Measurements from ENCODE around the gene NAPA.

Gene NAPA

DNA sequence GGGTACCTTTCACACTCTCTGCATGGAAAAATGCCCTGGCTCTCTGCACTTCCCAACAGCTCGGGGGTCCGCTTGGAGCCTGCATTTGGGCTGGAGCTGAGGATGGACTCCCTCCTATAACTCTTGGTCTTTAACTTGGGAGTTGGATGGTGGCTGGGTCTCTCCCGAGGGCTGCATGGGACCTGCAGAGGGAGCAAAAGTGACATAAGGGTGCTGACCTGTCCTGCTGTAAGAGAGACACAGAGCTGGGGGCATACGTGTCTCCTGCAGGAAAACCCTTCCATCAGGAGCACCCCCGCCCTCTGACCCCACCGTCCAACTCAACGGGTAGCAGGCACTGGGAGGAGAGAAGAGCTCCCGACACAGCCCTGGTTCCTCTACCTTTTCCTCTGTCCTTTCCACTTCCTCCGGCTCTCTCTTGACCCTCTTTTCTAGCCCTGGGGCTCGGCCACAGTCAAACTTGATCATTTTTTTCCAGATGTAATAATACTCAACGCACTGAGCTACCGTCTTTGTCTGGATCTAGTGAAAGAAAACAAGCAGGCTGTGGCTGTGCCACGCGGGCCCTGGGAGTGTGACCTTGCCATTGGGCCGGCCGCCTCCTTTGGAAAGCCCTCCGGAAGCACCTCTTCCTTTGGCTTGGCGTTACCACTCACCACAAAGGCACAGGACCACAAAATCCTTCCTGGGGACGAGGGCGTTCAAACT lies 6.8 kb upstream of the NAPA start:
- no peak for DNase-seq

DNA sequence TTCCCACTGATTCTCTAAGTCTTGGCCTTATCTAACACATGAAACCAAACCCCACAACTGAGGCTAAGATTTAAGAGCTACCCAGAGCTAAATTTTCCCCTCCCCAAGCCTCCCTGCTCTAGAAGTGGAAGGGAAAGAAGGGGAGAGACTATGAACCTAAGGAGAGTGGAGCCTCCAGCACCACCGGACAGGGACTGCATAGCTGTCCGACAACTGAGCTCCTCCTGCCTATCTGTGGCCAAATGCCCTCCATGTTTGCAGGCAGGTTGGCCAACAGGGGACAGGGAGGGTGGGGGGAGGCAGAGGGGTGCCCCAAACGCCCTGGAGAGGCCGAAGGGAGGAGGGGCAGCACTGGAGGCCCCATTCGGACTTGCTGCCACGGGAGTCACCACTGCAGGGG lies 6.0 kb upstream of the NAPA start:
- DNase-seq = no peak

DNA sequence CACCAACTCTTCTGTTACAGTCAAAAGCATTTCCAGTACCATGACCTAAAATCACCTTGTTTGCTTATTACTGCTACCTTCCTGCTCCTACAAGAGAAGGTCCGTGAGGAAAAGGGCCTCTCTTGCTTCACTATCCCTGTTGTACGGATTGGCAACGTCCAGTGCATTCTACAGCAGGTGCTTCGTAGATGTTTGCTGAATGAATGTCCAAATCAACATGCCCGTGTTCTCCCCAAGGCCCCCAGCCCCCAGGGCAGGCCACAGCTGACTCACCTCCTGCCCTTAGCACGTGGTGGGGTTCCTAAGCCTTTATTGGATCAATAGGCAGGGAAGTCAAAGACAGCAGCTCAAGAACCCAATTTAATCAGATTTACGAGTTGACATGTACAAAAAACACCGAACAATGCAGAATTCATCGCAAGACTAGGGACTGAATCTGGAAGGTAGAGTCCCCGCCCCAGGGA lies 5.5 kb upstream of the NAPA start:
- DNase-seq = no peak

DNA sequence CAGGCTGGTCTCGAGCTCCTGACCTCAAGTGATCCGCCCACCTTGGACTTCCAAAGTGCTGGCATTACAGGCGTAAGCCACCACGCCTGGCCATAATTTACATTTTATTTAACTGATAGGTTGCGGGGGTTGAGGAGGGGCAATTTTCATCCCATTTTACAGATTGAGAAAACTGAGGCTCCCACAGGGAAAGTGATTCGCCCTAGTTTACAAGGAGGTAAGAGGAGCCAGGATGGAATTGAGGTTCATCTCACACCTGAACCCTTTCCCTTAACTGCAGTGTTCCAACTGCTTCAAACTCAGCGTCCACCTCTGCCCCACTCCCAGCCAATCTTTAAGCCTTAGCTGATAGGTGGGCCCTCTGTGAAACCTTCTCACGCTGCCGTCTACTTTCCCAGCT lies 4.0 kb upstream of the NAPA start:
- no peak for DNase-seq

DNA sequence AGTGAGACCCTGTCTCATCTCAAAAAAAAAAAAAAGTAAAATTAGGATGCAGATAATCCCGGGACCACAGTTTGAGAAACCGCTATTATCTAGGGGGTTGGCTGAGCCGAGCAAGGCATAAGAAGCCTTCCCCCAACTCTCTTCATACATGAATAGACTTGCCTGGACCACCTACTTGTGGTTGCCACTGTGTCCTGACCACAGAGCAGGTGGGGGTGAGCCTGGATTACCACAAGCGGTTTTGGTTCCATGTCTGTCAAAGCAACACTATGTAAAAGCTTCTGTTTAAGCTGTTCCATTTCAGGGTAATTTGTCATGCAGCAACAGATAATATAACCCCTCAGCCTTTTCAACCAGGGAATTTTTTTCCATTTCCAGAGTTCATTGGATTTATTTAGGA lies 3.3 kb upstream of the NAPA start:
- DNase-seq = no peak

DNA sequence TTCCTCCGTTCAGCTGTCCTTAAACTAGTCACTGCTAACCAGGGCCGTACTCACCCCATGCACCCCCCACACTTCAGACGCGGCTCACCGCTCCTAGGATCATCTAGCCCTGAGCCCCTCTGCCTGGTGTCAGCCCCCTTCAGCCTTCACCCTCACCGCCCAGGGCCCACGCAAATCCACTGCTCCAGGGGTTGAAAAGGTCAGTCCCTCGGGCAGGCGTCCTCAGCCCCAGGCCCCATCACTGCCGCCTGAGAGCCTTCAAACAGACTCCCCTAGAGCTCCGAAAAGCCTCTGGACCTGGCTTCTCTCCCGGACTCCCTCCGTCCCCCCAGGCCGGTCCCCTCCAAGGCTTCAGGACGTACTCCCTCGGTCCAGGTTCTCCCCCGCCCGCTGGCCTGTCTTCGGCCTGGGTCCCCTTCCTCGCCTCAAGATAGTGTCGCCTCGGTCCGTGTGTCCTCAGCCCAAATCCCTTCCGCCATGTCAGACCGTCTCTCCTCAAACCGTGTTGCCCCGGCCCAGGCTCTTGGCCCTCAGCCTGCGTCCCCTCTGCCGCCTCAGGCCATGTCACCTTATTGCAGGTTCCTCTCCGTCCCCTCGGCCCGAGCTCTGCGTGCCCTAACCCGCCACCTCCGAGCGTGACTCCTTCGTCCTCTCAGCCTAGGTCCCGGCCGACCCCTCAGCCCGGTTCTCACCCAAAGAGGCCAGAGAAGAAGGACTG lies 553 bp downstream of the NAPA start:
- no peak for DNase-seq

DNA sequence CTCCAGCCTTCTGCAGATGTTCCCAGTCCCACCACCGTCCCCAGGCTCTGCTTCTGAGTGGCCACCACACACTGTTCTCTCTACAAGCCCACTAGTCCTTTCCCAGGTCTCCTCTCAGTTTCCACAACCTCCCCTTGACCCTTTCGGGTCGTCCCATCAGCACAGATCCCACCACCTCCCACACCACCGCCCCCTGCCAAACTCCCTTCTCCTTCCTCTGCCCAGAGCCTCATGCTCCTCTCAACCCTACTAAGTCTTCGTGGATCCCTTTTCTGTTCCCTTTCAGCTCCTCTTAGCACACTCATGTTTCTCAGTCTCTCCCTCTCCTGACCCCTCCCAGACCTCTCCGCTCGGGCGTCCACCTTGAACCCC lies 1.9 kb downstream of the NAPA start:
- DNase-seq = no peak

DNA sequence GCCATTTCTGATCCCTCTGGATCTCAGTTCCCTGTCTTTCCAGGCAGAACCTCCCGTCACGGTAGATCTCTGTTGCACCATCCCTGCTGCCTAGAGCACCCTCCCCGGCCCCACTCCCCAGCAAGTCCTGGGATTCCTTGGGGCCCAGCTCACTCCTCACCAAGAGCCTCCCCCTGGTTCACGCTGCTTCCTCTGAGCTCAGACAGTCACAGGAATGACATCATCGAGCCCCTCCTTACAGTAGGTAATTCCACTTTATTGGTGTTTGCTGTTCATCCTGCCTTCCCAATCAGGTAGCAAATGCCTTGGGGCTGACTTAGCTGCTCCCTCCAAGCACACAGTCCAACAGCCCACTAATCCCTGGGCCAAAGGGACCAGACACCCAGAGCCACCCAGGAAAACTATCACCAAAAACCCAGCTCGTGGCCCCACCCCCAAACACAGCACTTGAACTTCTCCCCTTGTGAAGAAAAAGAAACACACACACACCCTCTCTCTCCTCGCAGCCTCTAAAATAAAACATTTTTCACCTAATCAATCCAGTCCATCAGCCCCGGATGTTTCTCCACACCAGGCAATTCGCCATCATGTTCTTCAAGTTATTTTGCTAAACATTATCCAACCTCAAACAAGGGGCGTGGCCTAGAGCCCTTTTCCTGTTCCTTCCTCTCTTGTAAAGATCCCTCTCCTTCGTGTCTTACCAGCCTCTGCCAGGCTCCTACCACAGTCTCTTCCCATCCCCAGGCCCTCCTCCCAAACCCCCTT lies 2.5 kb downstream of the NAPA start:
- no peak for DNase-seq

DNA sequence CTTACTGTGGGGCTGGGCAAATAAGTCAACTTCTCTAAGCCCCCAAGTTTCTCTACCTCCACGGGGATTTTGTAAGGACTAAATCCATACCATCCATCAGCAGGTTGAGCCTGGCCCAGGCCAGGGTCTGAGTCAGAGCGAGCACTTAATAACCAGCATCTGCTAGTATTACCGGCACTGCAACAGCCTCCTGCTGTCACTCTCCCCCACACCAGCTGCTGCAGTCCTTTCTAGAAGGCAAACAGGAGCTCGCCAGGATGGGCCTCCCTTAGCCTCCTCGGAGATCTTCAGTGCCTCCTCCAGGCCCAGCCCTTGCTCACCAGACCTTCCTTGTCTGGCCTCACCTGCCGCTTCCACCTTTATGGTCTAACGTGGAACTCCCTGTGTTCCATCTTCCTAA lies 3.2 kb downstream of the NAPA start:
- DNase-seq = no peak

DNA sequence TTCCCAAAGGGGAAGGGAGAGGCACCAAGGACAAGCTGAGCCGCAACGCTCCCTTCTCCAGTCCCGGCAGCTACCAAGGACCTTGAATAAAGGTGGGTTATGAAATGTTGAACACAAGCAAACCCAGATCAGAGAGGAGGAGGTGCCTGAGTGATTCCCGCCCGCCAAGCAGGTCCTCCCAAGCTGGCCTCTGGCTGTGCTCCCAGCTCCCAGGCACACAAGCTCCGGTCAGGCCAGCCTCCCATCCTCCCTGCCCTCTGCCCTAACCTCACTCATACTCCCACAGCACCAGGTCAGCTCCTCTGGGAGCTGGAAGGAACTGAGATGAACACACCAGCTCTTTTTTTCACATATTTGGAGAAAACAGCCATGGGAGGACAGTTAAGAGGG lies 3.7 kb downstream of the NAPA start:
- DNase-seq = no peak

DNA sequence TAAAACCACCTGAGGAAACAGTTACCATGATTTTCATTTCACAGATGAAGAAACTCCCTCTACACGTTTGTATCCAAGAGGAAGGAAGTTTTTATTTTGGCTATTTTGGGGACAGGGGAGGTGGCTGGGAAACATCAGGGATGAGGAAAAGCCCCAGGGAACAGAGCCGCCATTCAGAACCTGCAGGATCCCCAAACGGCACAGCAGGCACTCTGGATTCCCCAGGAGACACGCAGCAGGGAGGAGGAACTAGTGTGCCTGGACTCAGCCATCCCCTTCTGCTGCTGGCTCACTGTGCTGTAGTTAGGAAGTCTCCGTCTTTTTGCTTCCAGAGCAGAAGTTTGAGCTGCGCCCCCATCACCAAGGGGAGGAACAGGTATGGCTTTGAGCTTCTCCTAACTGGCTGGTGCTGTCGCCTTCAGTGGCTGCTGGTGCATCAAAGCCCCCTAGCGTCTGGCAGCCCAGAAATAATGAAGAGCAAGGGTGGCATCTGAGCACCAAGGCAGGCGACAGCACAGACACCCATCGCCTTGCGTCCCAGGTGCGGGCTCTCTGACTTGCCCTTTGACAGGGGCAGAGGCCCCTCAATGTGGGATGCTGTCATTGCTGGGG lies 4.2 kb downstream of the NAPA start:
- no peak for DNase-seq

DNA sequence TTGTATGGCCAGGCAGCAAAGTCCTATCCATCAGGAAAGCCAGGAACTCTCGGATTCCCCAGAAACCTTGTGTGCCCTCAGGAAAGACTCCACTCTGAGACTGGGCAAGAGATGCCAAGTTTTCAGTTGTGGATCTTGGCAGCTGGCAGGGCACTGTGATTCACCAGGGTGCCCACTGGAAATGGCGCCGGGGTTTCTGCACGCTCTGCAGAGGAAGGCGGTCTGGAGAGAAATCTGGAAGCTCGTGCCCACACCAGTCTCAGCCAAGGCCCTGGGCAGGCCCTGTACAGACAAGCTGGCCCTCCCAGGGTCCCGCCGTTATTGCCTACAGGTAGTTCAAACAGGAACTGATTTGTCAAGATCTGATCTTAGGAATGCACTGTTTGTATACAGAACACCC lies 4.9 kb downstream of the NAPA start:
- no peak for DNase-seq

DNA sequence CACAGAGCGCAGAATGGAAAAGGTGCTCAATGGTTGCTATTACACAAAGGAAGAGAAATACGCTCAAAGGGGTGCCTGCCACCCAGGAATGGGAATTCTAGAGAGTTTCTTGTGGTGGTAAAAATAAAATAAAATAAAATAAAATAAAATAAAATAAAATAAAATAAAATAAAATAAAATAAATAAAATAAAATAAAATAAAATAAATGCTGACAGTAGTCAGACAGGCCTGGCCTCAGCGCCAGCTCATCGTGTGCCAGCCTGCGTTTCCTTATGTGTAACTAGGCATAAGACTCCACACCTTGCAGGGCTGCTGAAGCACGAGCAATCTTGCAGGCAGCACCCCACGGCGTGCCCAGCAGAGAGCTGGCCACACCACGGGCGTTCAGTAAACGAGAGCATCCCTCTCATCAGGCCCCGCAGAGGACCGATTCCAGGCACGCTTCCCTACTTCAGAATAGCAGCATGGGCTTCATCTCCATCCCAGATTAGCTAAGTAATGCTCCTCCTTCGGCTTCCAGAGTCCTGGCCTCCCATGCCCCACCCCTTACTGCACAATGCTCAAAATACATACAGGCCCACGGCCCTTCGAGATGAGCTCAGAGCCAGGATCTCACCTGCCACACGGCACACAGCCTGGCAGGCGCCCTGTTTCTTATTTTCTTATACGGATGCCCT lies 5.6 kb downstream of the NAPA start:
- no peak for DNase-seq

DNA sequence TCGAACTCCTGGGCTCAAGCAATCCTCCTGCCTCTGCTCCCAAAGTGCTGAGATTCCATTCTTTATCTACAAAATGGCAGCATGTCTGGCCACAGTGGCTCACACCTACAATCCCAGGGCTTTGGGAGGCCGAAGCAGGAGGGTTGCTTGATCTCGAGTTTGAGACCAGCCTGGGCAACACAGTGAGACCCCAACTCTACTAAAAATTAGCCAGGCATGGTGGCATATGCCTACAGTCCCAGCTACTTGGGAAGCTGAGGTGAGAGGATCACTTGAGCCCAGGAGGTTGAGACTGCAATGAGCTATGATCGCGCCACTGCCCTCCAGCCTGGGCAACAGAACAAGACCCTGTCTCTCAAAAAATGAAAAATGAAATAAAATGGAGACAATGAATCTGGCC lies 6.1 kb downstream of the NAPA start:
- DNase-seq = no peak

DNA sequence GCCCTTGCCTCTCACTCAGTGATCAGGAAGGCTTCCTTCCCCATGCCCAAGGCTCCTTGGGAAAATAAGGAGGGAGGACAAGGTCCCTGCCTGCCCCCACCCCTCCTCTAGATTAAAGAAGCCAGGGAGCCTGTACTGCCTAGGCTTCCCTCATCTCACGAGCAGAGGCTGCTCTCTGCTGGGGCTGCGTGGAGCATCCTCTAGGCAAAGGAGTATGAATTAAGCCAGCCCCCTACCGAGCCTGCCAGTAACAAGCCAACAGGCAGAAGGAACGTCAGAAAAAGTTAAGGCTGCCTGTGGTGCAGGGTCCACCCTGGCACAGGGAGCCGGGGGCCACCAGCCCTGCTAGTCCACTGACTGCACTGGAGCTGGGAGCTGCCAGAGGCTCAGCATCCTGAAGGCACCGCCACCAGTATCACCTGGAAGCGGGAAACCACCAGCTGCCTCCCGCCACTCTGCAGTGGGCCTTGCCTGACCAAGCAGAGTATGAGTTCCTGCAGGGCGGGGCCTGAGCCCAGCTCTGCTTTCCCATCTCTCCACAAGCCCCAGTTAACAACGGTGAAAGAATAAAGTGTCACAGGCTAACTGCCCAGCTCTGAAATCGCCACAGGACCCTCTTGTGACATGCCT lies 6.8 kb downstream of the NAPA start:
- no peak for DNase-seq

DNA sequence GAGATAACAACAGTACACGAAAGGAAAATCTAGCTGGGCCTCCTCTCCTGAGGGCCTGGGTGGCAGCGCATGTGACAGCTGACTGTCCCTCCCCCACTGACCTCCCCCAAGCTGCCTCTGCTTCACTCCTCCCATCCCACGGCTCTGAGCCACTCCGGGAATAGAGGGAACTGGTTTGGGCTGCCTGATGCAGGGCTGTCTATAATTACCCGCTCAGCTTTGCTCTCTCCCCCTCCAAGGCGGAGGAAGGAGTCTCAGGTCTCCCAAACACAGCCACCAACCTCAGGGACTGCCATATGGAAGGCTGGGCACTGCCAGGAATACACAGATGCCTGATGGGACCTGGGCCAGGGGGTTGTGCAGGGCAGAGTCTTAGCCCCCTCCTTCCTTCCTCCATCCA lies 7.9 kb downstream of the NAPA start:
- no peak for DNase-seq

DNA sequence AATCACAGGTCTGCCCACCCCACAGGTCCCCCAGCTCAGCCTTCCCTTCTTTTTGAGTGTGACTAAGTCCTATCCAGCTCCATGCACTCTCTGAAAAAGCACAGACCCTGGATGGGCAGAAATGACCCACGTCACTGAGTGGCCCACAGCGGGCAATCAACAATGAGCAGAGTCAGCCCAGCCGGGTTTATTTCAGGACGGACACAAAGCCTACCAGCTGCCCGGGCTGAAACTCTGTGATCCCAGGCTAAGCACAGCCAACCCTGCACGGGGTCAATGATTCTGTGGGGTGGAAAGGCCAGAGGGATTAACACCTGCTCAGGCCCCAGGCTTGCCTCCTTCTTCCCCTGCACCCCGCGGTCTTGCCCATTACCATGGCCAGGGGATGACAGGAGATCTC lies 8.4 kb downstream of the NAPA start:
- DNase-seq = no peak

DNA sequence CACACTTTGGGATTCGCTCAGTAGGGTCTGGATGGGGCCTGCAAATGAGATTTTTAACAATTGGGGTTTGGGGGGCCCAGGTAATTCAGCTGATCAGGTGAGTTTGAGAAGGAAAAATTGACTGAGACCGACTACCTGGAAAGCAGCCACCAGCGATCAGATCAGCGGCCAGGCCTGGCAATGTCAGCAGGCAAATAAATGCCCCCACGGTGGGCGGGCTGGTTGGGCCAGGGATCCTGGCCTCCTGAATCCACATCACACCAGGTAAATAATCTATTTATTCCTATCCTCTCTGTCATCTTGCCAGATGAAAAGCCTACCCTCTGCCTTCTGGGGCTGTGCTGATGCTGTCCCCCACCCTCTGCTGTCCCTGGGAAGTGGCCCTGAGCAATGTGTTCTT lies 9.4 kb downstream of the NAPA start:
- DNase-seq = no peak

DNA sequence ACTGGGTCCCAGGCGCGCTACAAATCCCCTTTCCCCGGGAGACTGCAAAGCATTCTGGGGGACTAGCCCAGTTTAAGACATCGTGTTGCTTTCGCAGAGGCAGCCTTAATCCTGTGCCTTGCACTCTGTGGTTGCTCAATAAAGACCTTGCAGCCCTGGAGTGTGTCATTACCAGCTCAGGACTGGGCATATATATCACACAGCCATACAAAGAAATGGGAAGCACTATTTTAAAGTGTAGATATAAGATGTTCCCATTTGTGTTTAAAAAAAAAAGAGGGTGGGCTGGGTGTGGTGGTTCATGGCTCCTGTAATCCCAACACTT lies 11.1 kb downstream of the NAPA start:
- DNase-seq = no peak

DNA sequence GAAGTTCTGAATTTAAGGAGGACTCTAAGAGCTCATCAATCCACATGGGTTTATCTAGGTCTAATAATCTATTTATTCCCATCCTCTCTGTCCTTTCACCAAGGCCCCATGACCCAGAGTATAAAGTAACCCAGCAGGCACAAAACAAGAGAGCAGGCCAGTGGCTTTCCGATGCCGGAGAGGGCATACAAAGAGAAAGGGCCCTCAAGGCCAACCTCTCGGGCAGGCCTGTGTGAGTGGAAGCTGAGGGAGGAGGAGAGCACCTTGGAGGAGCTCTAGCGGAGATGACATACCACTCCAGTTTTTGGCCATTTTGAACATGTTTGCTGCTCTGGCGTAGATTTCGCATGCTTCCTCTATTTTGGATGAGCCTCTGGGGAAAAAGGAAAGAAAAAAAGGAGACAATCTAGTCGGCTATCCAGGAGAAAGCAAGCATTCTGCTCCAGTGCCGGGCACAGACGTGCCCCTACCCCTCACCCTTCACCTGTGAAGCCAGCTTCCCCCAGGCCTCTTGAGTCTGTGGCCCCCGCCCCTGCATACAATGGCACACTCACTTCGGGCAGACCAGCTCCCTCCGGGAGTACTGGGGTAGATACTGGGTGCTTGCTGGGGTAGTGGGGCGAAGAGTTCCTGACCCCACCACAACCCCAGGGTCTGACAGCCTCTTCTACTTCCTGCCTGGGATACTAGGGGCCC lies 11.6 kb downstream of the NAPA start:
- DNase-seq = no peak

DNA sequence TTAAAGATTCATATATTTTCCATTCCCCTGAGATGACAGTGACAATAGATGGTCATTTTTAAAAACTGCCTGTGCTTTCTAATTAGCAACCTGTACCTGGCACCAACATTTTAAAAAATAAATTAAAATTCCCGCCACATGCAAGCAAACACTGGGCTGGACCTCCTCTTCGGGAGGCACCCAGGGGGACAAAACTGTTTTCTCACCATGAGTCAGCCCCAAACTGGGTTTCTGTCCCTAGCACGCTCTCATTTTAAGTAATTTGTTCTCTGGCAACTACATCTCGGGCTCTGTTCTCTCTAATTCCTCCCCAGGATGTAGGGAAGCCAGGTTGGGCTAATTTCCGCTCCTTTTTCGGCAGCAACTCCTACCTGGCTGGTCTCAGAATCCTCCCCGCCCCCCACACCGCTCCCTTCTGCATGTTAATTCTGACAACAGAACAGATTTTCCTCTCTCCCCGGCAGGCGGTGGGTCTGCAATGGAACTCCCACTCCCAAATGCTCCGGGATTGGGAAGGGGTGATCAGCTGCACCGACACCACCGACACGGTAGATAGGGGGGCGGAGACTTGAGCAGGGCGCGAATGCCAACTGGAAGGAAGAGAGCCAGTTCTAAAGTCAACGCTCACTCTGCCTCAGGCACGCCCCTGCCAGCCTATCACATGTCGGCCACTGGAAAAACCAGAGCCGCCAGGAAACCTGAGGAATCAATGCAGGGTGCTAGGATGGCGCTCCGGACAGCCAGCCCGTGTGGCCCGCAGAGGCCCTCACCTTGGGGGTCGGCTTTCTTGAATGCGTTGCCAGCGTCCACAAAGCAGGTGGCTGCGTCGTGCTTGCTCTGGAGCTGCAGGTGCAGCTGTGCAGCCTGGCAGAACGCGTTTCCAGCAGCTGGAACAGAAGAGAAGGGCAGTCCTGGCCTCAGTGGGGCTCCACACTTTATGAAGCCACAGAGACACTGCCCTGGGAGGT lies 14.7 kb downstream of the NAPA start:
- DNase-seq = no peak

Measured in DMS153 (cell line).